ENCODE measurements around the gene ANKS1B. TPM values are rescaled to one million over a fixed set of nuclear protein-coding genes. Genes with fewer than 3 reads are reported as not detected.
"Not testable (repeated sequence)": the region's sequence is repeated elsewhere in the genome, so short reads cannot be mapped to it uniquely, and the experiment has no call there.

The ANKS1B gene
- total RNA-seq, 1 donor from 2014 or later = 10.6 TPM

DNA sequence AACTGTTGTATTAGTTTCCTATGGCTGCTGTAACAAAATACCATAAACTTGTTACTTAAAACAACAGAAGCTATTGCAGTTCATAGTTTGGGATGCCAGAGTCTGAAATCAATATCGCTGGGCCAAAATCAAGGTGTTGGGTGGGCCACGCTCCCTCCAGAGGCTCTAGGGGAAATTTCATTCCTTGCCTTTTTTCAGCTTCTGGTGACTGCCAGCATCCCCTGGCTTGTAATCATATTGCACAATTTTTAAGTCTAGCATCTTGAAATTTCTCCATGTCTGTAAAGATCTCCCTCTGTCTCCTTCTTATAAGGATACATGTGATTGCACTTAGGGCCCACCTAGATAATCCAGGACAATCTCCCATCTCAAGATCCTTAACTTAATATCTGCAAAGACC lies 386.0 kb downstream of the ANKS1B start:
- no peak for DNase-seq (ENCODE audit: low spot score)

- no peak for DNase-seq (ENCODE audit: low spot score)
These were observed 388.0 kb downstream of the ANKS1B start for GRCh38 chr12:99596762-99597161.

DNA sequence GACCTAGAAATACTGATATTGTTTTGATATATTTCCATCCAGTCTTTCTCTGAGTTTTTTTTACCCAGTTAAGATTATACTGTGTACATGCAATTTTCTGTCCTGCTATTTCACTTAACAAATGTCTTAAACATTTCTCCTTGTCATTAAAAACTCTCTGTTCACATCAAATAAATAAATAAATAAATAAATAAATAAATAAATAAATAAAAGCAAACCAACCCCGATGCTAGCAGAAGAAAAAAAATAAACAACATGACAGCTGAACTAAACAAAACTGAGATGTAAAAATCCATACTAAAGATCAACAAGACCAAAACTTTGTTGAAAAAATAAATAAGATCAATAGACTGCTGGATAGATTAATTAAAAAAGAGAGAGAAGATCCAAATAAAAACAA lies 407.6 kb downstream of the ANKS1B start:
- not testable (repeated sequence) for DNase-seq (ENCODE audit: low spot score)

- no peak for DNase-seq (ENCODE audit: low spot score)
These were observed 410.8 kb downstream of the ANKS1B start for GRCh38 chr12:99573980-99574379.

DNA sequence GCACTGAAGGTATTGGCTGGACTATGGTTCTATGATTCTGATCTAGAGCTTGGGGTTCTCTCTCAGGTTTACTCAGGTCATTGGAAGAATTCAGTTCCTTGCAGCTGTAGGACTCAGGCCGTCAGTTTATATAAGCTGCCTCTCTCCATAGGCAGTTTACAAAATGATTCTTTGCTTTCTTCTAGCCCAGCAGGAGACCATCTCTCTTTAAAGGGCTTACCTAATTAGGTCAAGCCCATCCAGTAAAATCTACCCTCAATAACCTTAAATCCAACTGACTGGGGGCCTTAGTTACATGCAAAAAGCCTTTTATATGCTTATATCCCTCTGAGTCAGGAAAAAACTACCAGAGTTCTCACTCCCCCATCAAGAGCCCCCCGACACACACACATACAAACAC lies 417.7 kb downstream of the ANKS1B start:
- DNase-seq (ENCODE audit: low spot score) = no peak

DNA sequence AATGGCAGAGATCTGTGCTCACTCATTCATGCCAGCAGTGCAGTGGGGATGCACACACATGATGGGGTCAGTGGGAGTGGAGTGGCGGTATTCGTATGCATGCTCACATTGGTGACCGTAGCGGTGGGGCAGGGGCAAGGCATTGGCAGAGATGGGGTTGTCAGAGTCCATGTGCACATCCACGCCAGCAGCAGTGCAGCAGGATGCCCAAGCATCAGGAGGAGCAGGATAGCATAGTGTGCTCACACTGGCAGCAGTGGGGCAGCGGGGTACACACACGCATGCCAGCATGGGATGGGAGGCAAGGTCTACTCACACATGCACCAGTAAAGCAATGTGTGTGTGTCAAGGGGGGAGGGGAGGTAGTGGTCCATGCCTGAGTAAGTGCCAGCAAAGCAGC lies 426.6 kb downstream of the ANKS1B start:
- no peak for DNase-seq (ENCODE audit: low spot score)

DNA sequence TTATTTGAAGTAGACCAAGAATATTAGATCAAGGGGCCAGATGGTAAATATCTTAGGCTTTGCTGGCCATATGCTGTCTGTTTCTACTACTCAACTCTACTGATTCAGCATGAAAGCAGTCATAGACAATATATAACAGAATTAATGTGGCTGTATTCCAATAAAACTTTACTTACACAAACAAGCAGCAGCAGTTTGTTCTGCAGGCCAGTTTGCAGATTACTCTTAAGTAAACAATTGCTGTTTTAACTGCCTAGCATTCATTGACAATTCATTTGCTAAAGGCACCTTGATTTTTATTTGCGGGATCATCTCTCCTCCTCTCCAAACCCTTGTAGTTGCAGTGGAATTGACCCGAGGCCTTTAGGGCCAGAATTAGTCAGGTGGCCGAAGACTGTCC lies 431.3 kb downstream of the ANKS1B start:
- no peak for DNase-seq (ENCODE audit: low spot score)

- DNase-seq (ENCODE audit: low spot score) = no peak
These were observed 432.7 kb downstream of the ANKS1B start for GRCh38 chr12:99552022-99552421.

DNA sequence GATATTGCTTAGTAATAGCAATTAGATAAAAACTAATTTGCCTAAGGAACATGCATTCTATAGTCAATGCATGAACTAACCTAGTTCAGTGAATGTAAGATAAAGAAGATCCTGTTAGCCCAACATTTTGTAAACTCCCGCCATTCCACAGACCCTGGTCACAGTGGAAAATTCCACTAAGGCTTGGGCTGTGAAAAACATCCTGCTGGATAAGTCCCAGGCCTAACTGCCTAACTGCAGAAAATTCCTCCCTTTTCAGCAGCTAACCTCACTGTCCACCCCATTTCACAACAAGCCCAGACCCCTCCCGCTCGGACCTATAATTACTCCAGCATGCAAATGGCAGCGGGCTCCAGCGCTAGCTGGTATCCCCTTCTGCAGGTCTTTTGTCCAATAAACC lies 435.1 kb downstream of the ANKS1B start:
- no peak for DNase-seq (ENCODE audit: low spot score)

DNA sequence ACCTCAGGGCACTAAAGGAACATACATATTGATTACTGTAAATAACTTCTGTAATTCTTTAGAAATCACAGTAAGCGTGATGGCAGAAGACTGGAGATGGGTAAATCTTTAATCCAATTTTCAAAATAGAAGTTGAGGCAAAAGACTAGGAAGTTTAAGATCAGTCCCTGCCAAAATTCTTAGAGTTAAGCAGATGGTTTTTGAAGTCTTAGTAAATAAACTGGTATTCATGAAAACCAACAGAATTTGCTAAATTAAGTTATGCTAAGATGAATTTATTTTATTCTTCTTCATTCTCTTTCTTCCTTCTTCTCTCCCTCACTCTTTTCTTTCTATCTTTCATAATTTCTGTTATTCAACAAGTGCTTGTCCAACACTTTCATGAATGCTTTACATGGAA lies 435.5 kb downstream of the ANKS1B start:
- no peak for DNase-seq (ENCODE audit: low spot score)

DNA sequence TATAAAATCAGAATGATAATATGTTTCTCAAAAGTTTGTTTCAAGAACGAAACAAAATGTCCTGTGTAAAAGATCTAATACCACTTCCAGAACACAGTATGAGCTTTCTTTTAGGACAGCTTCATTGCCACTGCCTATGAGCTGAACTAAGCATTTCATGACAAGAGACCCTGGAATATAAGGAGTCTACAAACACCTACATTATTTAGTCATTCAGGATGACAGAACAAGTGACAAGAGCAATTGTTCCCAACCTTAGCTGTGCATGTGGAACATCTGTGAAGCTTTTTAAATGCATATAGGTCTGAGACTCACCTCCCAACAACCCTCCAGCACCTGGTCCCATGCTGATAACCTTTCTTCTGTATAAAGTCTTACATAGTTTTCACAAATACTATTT lies 440.3 kb downstream of the ANKS1B start:
- DNase-seq (ENCODE audit: low spot score) = no peak

GRCh38 chr12:99529966-99530365 lies 454.8 kb downstream of the ANKS1B start:
- DNase-seq (ENCODE audit: low spot score) = no peak

GRCh38 chr12:99528478-99528877 lies 456.3 kb downstream of the ANKS1B start:
- DNase-seq (ENCODE audit: low spot score) = no peak

DNA sequence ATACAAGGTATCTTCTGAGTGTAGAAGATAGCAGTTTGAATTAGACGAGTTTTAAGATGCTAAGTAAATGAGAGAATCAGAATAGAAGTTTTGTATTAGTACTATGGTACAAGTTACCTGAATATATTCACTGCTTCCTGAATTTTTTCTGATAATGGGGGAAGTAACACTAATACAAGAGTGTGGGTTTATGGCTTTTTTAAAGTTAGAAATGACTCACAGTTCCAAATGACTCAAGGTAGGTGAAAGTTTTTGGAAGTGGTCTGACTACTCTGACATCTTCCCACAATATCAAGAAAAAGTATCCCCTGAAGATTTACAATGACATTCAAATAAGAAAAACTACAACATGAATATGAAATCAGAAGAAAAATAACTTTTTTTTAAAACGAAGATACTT lies 460.9 kb downstream of the ANKS1B start:
- no peak for DNase-seq (ENCODE audit: low spot score)

GRCh38 chr12:99522456-99522855 lies 462.3 kb downstream of the ANKS1B start:
- no peak for DNase-seq (ENCODE audit: low spot score)

GRCh38 chr12:99521664-99522063 lies 463.1 kb downstream of the ANKS1B start:
- no peak for DNase-seq (ENCODE audit: low spot score)

DNA sequence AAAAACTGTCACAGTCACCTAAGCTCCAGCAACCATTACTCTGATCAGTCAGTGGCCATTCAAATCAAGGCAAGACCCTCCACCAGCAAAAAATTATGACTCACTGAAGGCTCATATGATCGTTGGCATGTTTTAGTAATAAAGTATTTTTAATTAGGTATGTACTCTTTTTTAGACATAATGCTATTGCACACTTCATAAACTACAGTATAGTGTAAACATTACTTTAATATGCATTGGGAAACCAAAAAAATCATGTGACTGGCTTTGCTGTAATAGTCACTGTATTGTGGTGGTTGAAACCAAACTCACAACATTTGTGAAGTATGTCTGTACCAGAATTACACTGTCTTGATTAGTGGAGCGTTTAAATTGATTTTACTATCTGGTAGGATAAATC lies 471.7 kb downstream of the ANKS1B start:
- no peak for DNase-seq (ENCODE audit: low spot score)

- no peak for DNase-seq (ENCODE audit: low spot score)
These were observed 478.9 kb downstream of the ANKS1B start for GRCh38 chr12:99505805-99506204.

DNA sequence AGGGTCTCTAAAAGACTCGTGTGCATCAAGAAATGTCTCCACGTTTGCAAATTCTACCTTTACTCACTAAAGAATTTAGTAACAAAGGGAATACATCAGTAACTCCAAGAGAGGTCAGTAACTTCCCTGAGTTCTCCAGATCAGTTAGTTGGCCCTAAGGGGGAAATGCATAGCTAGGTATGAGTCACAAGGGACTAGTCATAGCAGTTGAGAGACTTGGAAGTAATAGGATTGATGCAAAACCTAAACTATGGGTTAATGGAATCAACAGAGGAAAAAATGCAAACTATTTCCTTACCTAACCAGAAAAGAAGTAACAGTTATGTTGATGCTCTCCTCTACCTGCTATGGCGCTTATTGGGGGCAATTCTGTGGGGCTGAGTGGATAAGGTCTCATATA lies 486.0 kb downstream of the ANKS1B start:
- DNase-seq (ENCODE audit: low spot score) = no peak

GRCh38 chr12:99495799-99496198 lies 488.9 kb downstream of the ANKS1B start:
- DNase-seq (ENCODE audit: low spot score) = no peak

- DNase-seq (ENCODE audit: low spot score) = no peak
These were observed 491.5 kb downstream of the ANKS1B start for GRCh38 chr12:99493197-99493596.

GRCh38 chr12:99486277-99486676 lies 498.5 kb downstream of the ANKS1B start:
- DNase-seq (ENCODE audit: low spot score) = no peak

- DNase-seq (ENCODE audit: low spot score) = no peak
These were observed 505.6 kb downstream of the ANKS1B start for GRCh38 chr12:99479149-99479548.

DNA sequence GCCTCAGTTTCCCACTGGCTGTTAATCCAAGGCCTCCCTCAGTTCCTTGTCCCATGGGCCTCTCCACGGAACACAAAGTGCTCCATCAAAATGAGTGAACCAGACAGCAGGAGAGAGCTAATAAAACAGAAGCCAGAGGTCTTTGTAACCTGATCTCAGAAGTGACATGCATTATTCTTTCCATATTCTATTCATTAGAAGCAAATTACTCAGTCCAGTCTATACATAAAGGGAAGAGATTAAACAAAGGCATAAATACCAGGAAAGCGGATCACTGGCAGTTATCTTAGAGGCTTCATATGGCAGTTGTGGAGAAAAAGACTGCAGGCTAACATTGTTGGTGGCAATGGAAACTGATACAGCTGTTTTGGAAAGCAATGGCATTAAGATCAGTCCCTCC lies 507.8 kb downstream of the ANKS1B start:
- no peak for DNase-seq (ENCODE audit: low spot score)
